ENCODE measurements around the gene MITF. TPM values are rescaled to one million over a fixed set of nuclear protein-coding genes. Genes with fewer than 3 reads are reported as not detected.

Gene MITF
- polyA plus RNA-seq (ENCODE audit: insufficient read length) = 40.7 TPM
- long read RNA-seq, donor 1, full-length matches to known transcripts = 5 of 5 reads
- long read RNA-seq, donor 1, partial matches to known transcripts = 0 of 5 reads
- long read RNA-seq, donor 1, other reads (novel, unspliced or antisense) = 0 of 5 reads
- long read RNA-seq, donor 2, full-length matches to known transcripts = 7 of 7 reads
- long read RNA-seq, donor 2, partial matches to known transcripts = 0 of 7 reads
- long read RNA-seq, donor 2, other reads (novel, unspliced or antisense) = 0 of 7 reads
- long read RNA-seq, donor 3, full-length matches to known transcripts = 4 of 4 reads
- long read RNA-seq, donor 3, partial matches to known transcripts = 0 of 4 reads
- long read RNA-seq, donor 3, other reads (novel, unspliced or antisense) = 0 of 4 reads
- long read RNA-seq, donor 4 = 0 reads
- long read RNA-seq, donor 5, full-length matches to known transcripts = 8 of 8 reads
- long read RNA-seq, donor 5, partial matches to known transcripts = 0 of 8 reads
- long read RNA-seq, donor 5, other reads (novel, unspliced or antisense) = 0 of 8 reads
- long read RNA-seq, donor 6, full-length matches to known transcripts = 2 of 11 reads
- long read RNA-seq, donor 6, partial matches to known transcripts = 9 of 11 reads
- long read RNA-seq, donor 6, other reads (novel, unspliced or antisense) = 0 of 11 reads
- long read RNA-seq, donor 7, full-length matches to known transcripts = 3 of 3 reads
- long read RNA-seq, donor 7, partial matches to known transcripts = 0 of 3 reads
- long read RNA-seq, donor 7, other reads (novel, unspliced or antisense) = 0 of 3 reads
- long read RNA-seq, donor 8, full-length matches to known transcripts = 5 of 5 reads
- long read RNA-seq, donor 8, partial matches to known transcripts = 0 of 5 reads
- long read RNA-seq, donor 8, other reads (novel, unspliced or antisense) = 0 of 5 reads

- DNase-seq = peak; percentile 88
Measured at GRCh38 chr3:69739204-69740102, at the start of gene MITF. TSS of gene MITF (plus strand) at chr3:69739464. CDS start at chr3:69739598, 134 bp downstream.

- DNase-seq = no peak
Measured at GRCh38 chr3:69691860-69692259, 47.4 kb upstream of the MITF start.

GRCh38 chr3:69692761-69693160 is 46.5 kb upstream of the MITF start:
- no peak for DNase-seq

- DNase-seq = no peak
Measured at GRCh38 chr3:69695443-69695842, 43.8 kb upstream of the MITF start.

- no peak for DNase-seq
Measured at GRCh38 chr3:69695933-69696332, 43.3 kb upstream of the MITF start.

GRCh38 chr3:69696367-69696766 is 42.9 kb upstream of the MITF start:
- DNase-seq = no peak

- DNase-seq = no peak
Measured at GRCh38 chr3:69697381-69697780, 41.9 kb upstream of the MITF start.

GRCh38 chr3:69698728-69699127 is 40.5 kb upstream of the MITF start:
- no peak for DNase-seq

GRCh38 chr3:69699183-69699582 is 40.1 kb upstream of the MITF start:
- DNase-seq = no peak

GRCh38 chr3:69700949-69701348 is 38.3 kb upstream of the MITF start:
- no peak for DNase-seq

GRCh38 chr3:69710153-69710977 is 28.9 kb upstream of the MITF start:
- DNase-seq = no peak

- no peak for DNase-seq
Measured at GRCh38 chr3:69712269-69712668, 27.0 kb upstream of the MITF start.

GRCh38 chr3:69712933-69713332 is 26.3 kb upstream of the MITF start:
- DNase-seq = no peak

- DNase-seq = no peak
Measured at GRCh38 chr3:69715204-69715603, 24.1 kb upstream of the MITF start.

GRCh38 chr3:69716119-69716518 is 23.1 kb upstream of the MITF start:
- no peak for DNase-seq

- DNase-seq = no peak
Measured at GRCh38 chr3:69718866-69719586, 20.2 kb upstream of the MITF start.

GRCh38 chr3:69719587-69720122 is 19.6 kb upstream of the MITF start:
- DNase-seq = no peak

GRCh38 chr3:69720824-69721223 is 18.4 kb upstream of the MITF start:
- DNase-seq = no peak

- DNase-seq = no peak
Measured at GRCh38 chr3:69723389-69723788, 15.9 kb upstream of the MITF start.
